Stimulated activated CD8-positive, alpha-beta memory T cell treated with anti-CD3 and anti-CD28 coated beads, Interleukin-12 subunit alpha, Interleukin-12 subunit beta, amount 100 ng/mL, for 1 hour (primary cell): ENCODE results near the gene MARCHF11.

Experiments
- DNase-seq: peaks from one replicate; pipeline ENCODE4 v3.0.0-alpha.2; 2020; ENCODE audit warnings: low read depth

Gene MARCHF11

GRCh38 chr5:16131878-16132277 lies 47.7 kb downstream of the MARCHF11 start:
- DNase-seq, result no peak

GRCh38 chr5:16128944-16129343 lies 50.6 kb downstream of the MARCHF11 start:
- DNase-seq, result no peak

- no peak for DNase-seq
These were observed 51.6 kb downstream of the MARCHF11 start for GRCh38 chr5:16127865-16128544.

- DNase-seq, result no peak
These were observed 59.0 kb downstream of the MARCHF11 start for GRCh38 chr5:16120579-16120978.

GRCh38 chr5:16119790-16120189 lies 59.8 kb downstream of the MARCHF11 start:
- DNase-seq, result no peak

- no peak for DNase-seq
These were observed 64.5 kb downstream of the MARCHF11 start for GRCh38 chr5:16115140-16115539.

GRCh38 chr5:16108418-16108817 lies 71.2 kb downstream of the MARCHF11 start:
- no peak for DNase-seq

GRCh38 chr5:16104961-16105360 lies 74.6 kb downstream of the MARCHF11 start:
- DNase-seq, result no peak

GRCh38 chr5:16095612-16096011 lies 84.0 kb downstream of the MARCHF11 start:
- DNase-seq, result no peak

- no peak for DNase-seq
These were observed 89.3 kb downstream of the MARCHF11 start for GRCh38 chr5:16090270-16090669.

GRCh38 chr5:16082982-16083381 lies 96.6 kb downstream of the MARCHF11 start:
- no peak for DNase-seq

GRCh38 chr5:16082053-16082452 lies 97.5 kb downstream of the MARCHF11 start:
- no peak for DNase-seq

- no peak for DNase-seq
These were observed 98.1 kb downstream of the MARCHF11 start for GRCh38 chr5:16081376-16081955.

- DNase-seq, result no peak
These were observed 102.9 kb downstream of the MARCHF11 start for GRCh38 chr5:16076657-16077056.

GRCh38 chr5:16074358-16074757 lies 105.2 kb downstream of the MARCHF11 start:
- DNase-seq, result no peak

- no peak for DNase-seq
These were observed 107.0 kb downstream of the MARCHF11 start for GRCh38 chr5:16072616-16073015.

GRCh38 chr5:16067415-16067814 lies 112.2 kb downstream of the MARCHF11 start:
- DNase-seq, result no peak

GRCh38 chr5:16066810-16067209 lies 112.8 kb downstream of the MARCHF11 start:
- DNase-seq, result no peak

- DNase-seq, result no peak
These were observed 113.3 kb downstream of the MARCHF11 start for GRCh38 chr5:16066320-16066719.

GRCh38 chr5:16065831-16066230 lies 113.8 kb downstream of the MARCHF11 start:
- no peak for DNase-seq

GRCh38 chr5:16064135-16064893 lies 115.3 kb downstream of the MARCHF11 start:
- DNase-seq, result no peak

- DNase-seq, result no peak
These were observed 118.4 kb downstream of the MARCHF11 start for GRCh38 chr5:16061163-16061562.

- no peak for DNase-seq
These were observed 122.3 kb downstream of the MARCHF11 start for GRCh38 chr5:16057277-16057676.
